Ammon's horn (tissue), 1 donor: ENCODE data around the gene PKM.

Source experiments
- DNase-seq: peaks from one replicate; pipeline ENCODE4 v3.0.0-alpha.2; 2016; ENCODE audit warnings: low spot score

Gene PKM

GRCh38 chr15:72200395-72201237 lies 30.4 kb downstream of the PKM start:
- DNase-seq = no peak

- peak; percentile 90 for DNase-seq
Observed at GRCh38 chr15:72199721-72200212, 31.2 kb downstream of the PKM start.

GRCh38 chr15:72199205-72199515 lies 31.8 kb downstream of the PKM start:
- no peak for DNase-seq

- DNase-seq = no peak
Observed at GRCh38 chr15:72198356-72199204, 32.4 kb downstream of the PKM start.

GRCh38 chr15:72197460-72198355 lies 33.3 kb downstream of the PKM start, which contains the start of gene GRAMD2A:
Gene GRAMD2A, minus strand, starts transcription at chr15:72197787.
- DNase-seq = no peak

- DNase-seq = no peak
Observed at GRCh38 chr15:72197041-72197459, 33.9 kb downstream of the PKM start.

- no peak for DNase-seq
Observed at GRCh38 chr15:72196409-72197040, 34.5 kb downstream of the PKM start.

- DNase-seq = peak; percentile 73
Observed at GRCh38 chr15:72195101-72195511, 35.9 kb downstream of the PKM start.

GRCh38 chr15:72193836-72194396 lies 37.1 kb downstream of the PKM start:
- DNase-seq = no peak

- DNase-seq = no peak
Observed at GRCh38 chr15:72192416-72192815, 38.6 kb downstream of the PKM start.

GRCh38 chr15:72189250-72189902 lies 41.6 kb downstream of the PKM start:
- DNase-seq = no peak

GRCh38 chr15:72184165-72184811 lies 46.7 kb downstream of the PKM start:
- DNase-seq = no peak

GRCh38 chr15:72183781-72184164 lies 47.2 kb downstream of the PKM start:
- DNase-seq = no peak

GRCh38 chr15:72182673-72183072 lies 48.3 kb downstream of the PKM start:
- no peak for DNase-seq

GRCh38 chr15:72182244-72182643 lies 48.7 kb downstream of the PKM start:
- DNase-seq = no peak

- DNase-seq = peak; percentile 1
Observed at GRCh38 chr15:72180761-72181324, 50.1 kb downstream of the PKM start.

- DNase-seq = peak; percentile 88
Observed at GRCh38 chr15:72179950-72180581, 50.9 kb downstream of the PKM start.

- DNase-seq = peak; percentile 1
Observed at GRCh38 chr15:72178976-72179585, 51.9 kb downstream of the PKM start.

- no peak for DNase-seq
Observed at GRCh38 chr15:72176743-72177142, 54.2 kb downstream of the PKM start.
